ENCODE measurements around the gene HOGA1. TPM values are rescaled to one million over a fixed set of nuclear protein-coding genes. Genes with fewer than 3 reads are reported as not detected.
A peak's percentile ranks its signal among the peaks of the same experiment; 100 is the strongest.

HOGA1 gene
- total RNA-seq, 6 experiments from 2014 or later = 16.8 to 92.9 (median 36.5) TPM

DNA sequence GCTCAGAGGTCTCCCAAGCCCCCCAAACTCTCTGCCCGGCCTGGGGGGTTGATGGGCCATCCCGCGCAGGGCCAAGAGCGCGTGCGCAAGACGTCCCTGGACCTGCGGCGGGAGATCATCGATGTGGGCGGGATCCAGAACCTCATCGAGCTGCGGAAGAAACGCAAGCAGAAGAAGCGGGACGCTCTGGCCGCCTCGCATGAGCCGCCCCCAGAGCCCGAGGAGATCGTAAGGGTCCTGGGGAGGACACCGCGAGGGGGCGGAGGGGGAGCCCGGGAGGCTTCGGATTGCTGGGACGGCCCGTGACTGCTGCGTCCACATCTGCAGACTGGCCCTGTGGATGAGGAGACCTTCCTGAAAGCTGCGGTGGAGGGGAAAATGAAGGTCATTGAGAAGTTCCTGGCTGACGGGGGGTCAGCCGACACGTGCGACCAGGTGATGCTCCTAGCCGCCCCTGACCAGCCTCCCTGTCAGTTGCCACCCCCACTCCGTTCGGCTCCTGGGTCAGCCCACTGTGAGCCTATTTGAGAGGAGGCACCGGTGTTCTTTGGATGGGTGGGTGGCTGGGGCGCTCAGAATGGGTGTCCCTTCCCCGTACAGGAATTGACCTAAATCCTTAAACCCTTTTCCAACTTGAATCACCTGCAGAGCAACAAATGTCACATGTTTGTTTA is 5.9 kb upstream of the HOGA1 start:
- no peak overlapping the region for H3K27ac ChIP-seq
- intact Hi-C loops (cut with DNase I) = no loop called here
- H3K36me3 ChIP-seq = no peaks in the 10 kb centered on the region
- no peaks in the 10 kb centered on the region for H3K9me3 ChIP-seq
- no peaks in the 10 kb centered on the region for H3K27me3 ChIP-seq
- TF ChIP-seq CTCF (IDR thresholded peaks at IDR 0.05) (no peak), POLR2A (IDR thresholded peaks at IDR 0.05) (no peak)
- DNase-seq (no peak), ATAC-seq (no peak)
- H3K4me1 ChIP-seq = peaks cover 0 to 11% (median 5%) of the 10 kb centered on the region in 4 donors
- no peak overlapping the region for H3K4me3 ChIP-seq
- 66% methylated on average over 4 of the region's 40 CpGs for WGBS (ENCODE audit: insufficient coverage, low coverage, low lambda C conversion rate, missing lambda C conversion rate)

DNA sequence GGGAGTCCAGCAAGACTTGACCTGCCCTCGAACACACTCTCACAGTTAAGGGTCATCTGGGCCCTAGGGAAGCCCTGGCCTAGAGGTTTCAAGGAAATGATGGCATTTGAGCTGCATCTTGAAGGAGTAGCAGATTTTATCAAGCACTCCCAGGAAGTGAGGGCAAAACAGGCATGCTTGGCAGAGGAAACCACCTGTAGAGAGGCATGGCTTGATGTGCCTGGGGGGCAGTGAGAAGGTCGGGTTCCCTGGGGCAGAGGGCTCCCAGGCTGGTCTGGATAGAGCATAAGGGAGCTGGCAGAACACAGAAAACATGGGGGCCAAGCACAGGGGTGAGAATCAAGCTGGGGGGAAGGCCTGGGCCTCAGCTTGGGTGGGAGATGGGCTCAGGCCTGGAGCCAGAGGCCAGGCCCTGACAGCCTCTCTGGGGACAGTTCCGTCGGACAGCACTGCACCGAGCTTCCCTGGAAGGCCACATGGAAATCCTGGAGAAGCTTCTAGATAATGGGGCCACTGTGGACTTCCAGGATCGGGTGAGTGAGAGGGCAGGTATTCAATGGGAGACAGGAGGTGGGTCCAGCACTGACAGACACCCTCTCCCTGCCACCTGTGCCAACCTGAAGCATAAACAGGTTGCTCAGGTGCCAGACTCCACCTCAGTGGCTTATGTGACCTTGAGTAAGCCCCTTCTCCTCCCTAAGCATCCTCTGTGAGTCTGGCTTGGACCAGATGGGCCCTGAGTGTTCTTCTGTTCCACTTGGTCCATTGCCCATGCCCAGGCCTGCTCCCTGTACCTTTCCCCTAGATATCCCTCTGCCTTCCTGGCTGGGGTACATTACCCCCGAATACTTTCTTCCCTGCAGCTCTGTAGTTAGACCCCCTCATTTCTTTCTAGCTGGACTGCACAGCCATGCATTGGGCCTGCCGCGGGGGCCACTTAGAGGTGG is 3.5 kb upstream of the HOGA1 start:
- intact Hi-C loops (cut with DNase I) = no loop called here
- Histone ChIP-seq H3K27me3 (no peaks in the 10 kb centered on the region), H3K27ac (no peak overlapping the region), H3K4me1 (peaks cover 0 to 6% (median 2%) of the 10 kb centered on the region in 4 donors), H3K4me3 (no peak overlapping the region), H3K9me3 (no peaks in the 10 kb centered on the region), H3K36me3 (no peaks in the 10 kb centered on the region)
- ATAC-seq (no peak), DNase-seq (no peak)
- 96% methylated on average over 5 of the region's 9 CpGs for WGBS (ENCODE audit: insufficient coverage, low coverage, low lambda C conversion rate, missing lambda C conversion rate)
- TF ChIP-seq CTCF (IDR thresholded peaks at IDR 0.05) (no peak), POLR2A (IDR thresholded peaks at IDR 0.05) (no peak)

DNA sequence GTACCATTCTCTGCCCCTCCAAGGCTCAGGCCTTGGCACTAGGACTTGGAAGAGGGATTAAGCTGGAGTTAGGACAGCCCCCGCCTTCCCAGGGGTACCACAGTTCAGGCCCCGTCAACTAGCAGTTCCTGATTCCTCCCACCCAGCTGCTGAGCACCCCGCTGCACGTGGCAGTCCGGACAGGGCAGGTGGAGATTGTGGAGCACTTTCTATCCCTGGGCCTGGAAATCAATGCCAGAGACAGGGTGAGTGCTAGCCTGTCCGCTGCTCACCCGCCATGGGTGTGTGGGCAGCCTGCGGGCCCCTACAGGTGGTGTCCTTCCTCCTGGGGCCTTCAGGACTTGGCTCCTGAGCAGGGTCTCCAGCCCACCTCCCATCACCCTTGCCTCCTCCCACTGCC is 2.0 kb upstream of the HOGA1 start:
- TF ChIP-seq CTCF (IDR thresholded peaks at IDR 0.05) (no peak), POLR2A (IDR thresholded peaks at IDR 0.05) (no peak)
- no peak for ATAC-seq
- intact Hi-C loops (cut with DNase I) = no loop called here
- no peaks in the 10 kb centered on the region for H3K9me3 ChIP-seq
- no peaks in the 10 kb centered on the region for H3K36me3 ChIP-seq
- no peaks in the 10 kb centered on the region for H3K27me3 ChIP-seq
- no peak overlapping the region for H3K27ac ChIP-seq
- no peak for DNase-seq
- peaks cover 0 to 13% (median 3%) of the 10 kb centered on the region in 4 donors for H3K4me1 ChIP-seq
- no peak overlapping the region for H3K4me3 ChIP-seq
- WGBS (ENCODE audit: insufficient coverage, low coverage, low lambda C conversion rate, missing lambda C conversion rate) = no CpG with 5 or more reads among the region's 8 CpGs

DNA sequence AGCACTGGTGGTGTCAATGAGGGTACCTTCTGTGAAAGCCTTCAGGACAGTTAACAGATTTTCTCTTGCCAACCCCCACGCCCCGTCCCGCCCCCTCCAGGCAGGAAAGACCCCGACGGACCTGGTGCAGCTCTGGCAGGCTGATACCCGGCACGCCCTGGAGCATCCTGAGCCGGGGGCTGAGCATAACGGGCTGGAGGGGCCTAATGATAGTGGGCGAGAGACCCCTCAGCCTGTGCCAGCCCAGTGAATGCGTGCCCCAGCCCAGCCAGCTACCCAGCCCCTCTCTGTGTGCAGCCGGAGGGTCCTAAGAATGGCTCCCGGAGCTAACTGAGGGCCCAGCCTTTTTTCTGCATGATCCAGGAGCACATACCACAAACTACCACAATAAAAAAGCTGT is 713 bp upstream of the HOGA1 start:
- Histone ChIP-seq H3K27me3 (no peaks in the 10 kb centered on the region), H3K4me1 (peaks cover 0 to 22% (median 3%) of the 10 kb centered on the region in 4 donors), H3K36me3 (no peaks in the 10 kb centered on the region), H3K4me3 (no peak overlapping the region), H3K27ac (peak overlapping the region in 2 of 3 donors; percentile 95 to 96), H3K9me3 (no peaks in the 10 kb centered on the region)
- TF ChIP-seq POLR2A (IDR thresholded peaks at IDR 0.05) = no peak
- no peak for TF ChIP-seq CTCF (IDR thresholded peaks at IDR 0.05)
- no peak for DNase-seq
- WGBS (ENCODE audit: insufficient coverage, low coverage, low lambda C conversion rate, missing lambda C conversion rate) = 86% methylated on average over 5 of the region's 13 CpGs
- no peak for ATAC-seq
- intact Hi-C loops (cut with DNase I) = no loop called here

Data from right lobe of liver (tissue), 6 donors.